ENCODE data around the gene SLC24A4.

The SLC24A4 gene

GRCh38 chr14:92549859-92550230, 226.9 kb downstream of the SLC24A4 start:
- Histone ChIP-seq H3K4me3 (ENCODE audit: low read depth, low read length) (no peak overlapping the region), H3K36me3 (ENCODE audit: insufficient read depth, low read length) (no peaks in the 10 kb centered on the region), H3K27me3 (ENCODE audit: insufficient read depth, low read length) (no peaks in the 10 kb centered on the region), H2AFZ (ENCODE audit: low read length, unreplicated experiment) (no peak overlapping the region), H3K79me2 (ENCODE audit: control insufficient read depth, insufficient read depth, low read length, unreplicated experiment) (no peaks in the 10 kb centered on the region), H3K27ac (ENCODE audit: low read depth, low read length) (no peak overlapping the region), H3K4me1 (ENCODE audit: control insufficient read depth, insufficient read depth, low read length, unreplicated experiment) (peaks cover 17% of the 10 kb centered on the region)

Data from ACC112 (cell line).